Measurements from ENCODE around the gene SYNE3.

DNA sequence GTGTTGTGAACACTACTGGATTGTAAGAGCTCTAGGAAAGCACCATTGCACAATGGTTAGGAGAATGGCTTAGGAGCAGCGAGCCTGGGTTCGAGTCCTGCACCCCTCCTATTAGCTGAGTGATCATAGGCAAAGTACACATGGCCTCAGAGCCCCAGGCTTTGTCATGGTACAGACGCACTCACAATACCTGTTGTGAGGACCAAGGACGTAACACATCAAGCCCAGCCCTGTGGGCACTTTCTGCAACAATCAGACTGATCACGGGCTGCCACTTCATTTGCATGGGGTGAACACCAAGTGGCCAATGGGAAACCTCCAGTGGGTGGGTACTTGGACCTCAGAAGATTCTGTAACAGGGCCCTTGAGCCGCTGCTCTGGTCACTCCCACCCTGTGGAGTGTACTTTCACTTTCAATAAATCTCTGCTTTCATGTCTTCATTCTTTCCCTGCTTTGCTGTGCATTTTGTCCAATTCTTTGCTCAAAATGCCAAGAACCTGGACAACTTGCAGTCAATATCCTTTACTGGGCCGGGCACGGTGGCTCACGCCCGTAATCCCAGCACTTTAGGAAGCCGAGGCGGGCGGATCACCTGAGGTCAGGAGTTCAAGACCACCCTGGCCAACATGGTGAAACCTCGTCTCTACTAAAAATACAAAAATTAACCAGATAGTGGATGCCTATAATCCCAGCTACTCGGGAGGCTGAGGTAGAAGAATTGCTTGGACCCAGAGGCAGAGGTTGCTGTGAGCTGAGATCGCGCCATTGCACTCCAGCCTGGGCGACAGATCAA, 46.6 kb upstream of the SYNE3 start:
- no peak for TF ChIP-seq CTCF (IDR thresholded peaks at IDR 0.05)
- no peak for TF ChIP-seq EZH2 (IDR thresholded peaks at IDR 0.05; ENCODE audit: borderline replicate concordance, insufficient read depth, low read depth, low read length, poor library complexity, severe bottlenecking)

Data from B cell (primary cell).